ENCODE measurements around the gene SPATA13.

DNA sequence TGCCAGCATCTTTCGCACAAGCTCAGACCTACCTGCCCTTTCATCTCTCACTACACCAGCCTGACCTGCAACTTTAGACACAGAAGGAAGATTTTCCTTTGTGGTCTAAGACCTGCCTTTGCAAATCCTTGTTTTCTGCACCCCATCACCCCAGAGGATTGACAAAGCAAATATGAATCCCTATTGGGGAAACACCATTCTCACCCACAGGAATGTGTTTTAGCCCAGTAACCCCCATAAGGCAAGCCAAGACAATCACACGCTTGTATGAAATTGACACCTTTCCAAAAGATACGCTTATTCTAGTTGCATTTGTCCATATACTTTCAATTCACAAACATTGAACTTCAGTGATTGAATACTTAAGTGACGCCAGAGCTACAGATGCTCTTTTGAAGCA lies 55.7 kb downstream of the SPATA13 start:
- TF ChIP-seq, protein P1, sequence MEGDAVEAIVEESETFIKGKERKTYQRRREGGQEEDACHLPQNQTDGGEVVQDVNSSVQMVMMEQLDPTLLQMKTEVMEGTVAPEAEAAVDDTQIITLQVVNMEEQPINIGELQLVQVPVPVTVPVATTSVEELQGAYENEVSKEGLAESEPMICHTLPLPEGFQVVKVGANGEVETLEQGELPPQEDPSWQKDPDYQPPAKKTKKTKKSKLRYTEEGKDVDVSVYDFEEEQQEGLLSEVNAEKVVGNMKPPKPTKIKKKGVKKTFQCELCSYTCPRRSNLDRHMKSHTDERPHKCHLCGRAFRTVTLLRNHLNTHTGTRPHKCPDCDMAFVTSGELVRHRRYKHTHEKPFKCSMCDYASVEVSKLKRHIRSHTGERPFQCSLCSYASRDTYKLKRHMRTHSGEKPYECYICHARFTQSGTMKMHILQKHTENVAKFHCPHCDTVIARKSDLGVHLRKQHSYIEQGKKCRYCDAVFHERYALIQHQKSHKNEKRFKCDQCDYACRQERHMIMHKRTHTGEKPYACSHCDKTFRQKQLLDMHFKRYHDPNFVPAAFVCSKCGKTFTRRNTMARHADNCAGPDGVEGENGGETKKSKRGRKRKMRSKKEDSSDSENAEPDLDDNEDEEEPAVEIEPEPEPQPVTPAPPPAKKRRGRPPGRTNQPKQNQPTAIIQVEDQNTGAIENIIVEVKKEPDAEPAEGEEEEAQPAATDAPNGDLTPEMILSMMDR (conservative IDR thresholded peaks at IDR 0.05) = no peak
- no peak for TF ChIP-seq EZH2 (IDR thresholded peaks at IDR 0.05; ENCODE audit: low read depth)

Data from PC-9 (cell line).